ENCODE data around the gene GSTM2.

DNA sequence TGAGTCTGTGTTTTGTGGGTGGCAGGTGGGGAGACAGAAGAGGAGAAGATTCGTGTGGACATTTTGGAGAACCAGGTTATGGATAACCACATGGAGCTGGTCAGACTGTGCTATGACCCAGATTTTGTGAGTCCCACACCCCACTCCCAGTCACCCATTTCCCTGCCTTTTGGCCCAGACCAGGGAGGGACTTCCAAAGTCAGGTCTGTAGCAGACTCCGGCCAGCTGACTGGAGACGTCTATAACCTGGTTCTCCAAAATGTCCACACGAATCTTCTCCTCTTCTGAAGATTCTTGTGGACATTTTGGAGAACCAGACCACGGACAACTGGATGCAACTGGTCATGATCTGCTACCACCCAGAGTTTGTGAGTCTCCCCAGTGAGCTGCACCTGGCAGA, 45.8 kb downstream of the GSTM2 start:
- TF ChIP-seq, protein P1, sequence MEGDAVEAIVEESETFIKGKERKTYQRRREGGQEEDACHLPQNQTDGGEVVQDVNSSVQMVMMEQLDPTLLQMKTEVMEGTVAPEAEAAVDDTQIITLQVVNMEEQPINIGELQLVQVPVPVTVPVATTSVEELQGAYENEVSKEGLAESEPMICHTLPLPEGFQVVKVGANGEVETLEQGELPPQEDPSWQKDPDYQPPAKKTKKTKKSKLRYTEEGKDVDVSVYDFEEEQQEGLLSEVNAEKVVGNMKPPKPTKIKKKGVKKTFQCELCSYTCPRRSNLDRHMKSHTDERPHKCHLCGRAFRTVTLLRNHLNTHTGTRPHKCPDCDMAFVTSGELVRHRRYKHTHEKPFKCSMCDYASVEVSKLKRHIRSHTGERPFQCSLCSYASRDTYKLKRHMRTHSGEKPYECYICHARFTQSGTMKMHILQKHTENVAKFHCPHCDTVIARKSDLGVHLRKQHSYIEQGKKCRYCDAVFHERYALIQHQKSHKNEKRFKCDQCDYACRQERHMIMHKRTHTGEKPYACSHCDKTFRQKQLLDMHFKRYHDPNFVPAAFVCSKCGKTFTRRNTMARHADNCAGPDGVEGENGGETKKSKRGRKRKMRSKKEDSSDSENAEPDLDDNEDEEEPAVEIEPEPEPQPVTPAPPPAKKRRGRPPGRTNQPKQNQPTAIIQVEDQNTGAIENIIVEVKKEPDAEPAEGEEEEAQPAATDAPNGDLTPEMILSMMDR (IDR thresholded peaks at IDR 0.05): no peak
- TF ChIP-seq POLR2A (IDR thresholded peaks at IDR 0.05): no peak
